NT2/D1 (cell line): ENCODE results near the gene PRKN.

ENCODE experiments used
- SUZ12 ChIP-seq: IDR thresholded peaks from 2 replicates; pipeline ENCODE4 v1.6.1; 2011; ENCODE audit not compliant: insufficient read length, insufficient read depth; ENCODE audit errors: extremely low read depth
- YY1 ChIP-seq: IDR thresholded peaks from 2 replicates; pipeline ENCODE4 v1.6.1; 2011; ENCODE audit not compliant: insufficient read length, insufficient read depth
- ZNF274 ChIP-seq: IDR thresholded peaks from 2 replicates; pipeline ENCODE4 v1.6.1; 2011; ENCODE audit warnings: mild to moderate bottlenecking, low read depth, low read length

- TF ChIP-seq ZNF274 (no peak), YY1 (no peak), SUZ12 (no peak)
These were observed 353.7 kb downstream of the PRKN start for GRCh38 chr6:162373868-162374267.
